ENCODE measurements around the gene USH2A.

DNA sequence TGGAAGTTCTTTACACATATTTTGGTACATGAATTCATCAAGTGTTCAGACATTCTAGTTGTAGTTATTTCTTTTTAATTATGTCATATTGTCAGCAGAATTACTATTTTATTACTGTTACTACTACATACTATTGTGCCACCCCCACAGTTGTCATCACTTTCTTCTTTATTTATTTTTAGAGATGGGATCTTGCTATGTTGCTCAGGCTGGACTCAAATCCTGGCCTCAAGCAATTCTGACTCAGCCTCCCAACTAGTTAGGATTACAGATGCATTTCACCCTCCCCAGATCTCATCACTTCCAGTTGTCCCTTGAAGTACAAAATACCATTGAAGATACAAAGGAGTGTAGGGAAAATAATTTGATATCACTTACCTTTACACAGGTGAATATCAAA is 598.2 kb downstream of the USH2A start:
- TF ChIP-seq POLR2A (IDR thresholded peaks at IDR 0.05) (no peak), CTCF (IDR thresholded peaks at IDR 0.05) (no peak)

Data from lower leg skin (tissue), 3 donors.